Adrenal gland (tissue), 12 donors: Measurements from ENCODE around the gene INTS15. TPM values are rescaled to one million over a fixed set of nuclear protein-coding genes. Genes with fewer than 3 reads are reported as not detected.

Source experiments
- DNase-seq, 7 donors: peaks; one replicate each; pipeline ENCODE4 v3.0.0-alpha.2; 2019 to 2020
- H3K27ac ChIP-seq, 5 donors: fragments of 200-600 bp; sonication (generic) in 4 of 5; 1 replicate in 3 of 5; 2 replicates in 2 of 5; pipeline versions ENCODE4 v1.5.1 to v1.8.0; 2016 to 2020; ENCODE audit warnings: mild to moderate bottlenecking in 1 of 5
- H3K27me3 ChIP-seq: fragments of 200-600 bp; 2 replicates; pipeline ENCODE4 v1.8.0; 2021
- H3K36me3 ChIP-seq, 2 donors: fragments of 200-600 bp; replicated peaks in 1 of 2; 1 replicate in 1 of 2; 2 replicates in 1 of 2; pipeline versions ENCODE4 v1.5.1 to v1.8.0; 2018 to 2022
- H3K4me1 ChIP-seq, 2 donors: fragments of 200-600 bp; replicated peaks in 1 of 2; 1 replicate in 1 of 2; 2 replicates in 1 of 2; pipeline versions ENCODE4 v1.5.1 to v1.8.0; 2018 to 2021
- H3K4me3 ChIP-seq, 4 donors: fragments of 200-600 bp; sonication (generic) in 3 of 4; one replicate each; pipeline ENCODE4 v1.5.1; 2016 to 2018
- H3K9me3 ChIP-seq, 3 donors: fragments of 200-600 bp; sonication (generic) in 1 of 3; replicated peaks in 1 of 3; 1 replicate in 2 of 3; 2 replicates in 1 of 3; pipeline versions ENCODE4 v1.5.1 to v1.8.0; 2016 to 2021
- CTCF ChIP-seq, 6 experiments: fragments of 450-650 bp in 4 of 6; fragments of 200-600 bp in 2 of 6; sonication (generic) in 1 of 6; IDR thresholded peaks; 1 replicate in 5 of 6; 2 replicates in 1 of 6; pipeline versions ENCODE4 v1.5.1 to v1.8.0; 2016 to 2021; ENCODE audit warnings: antibody characterized with exemption in 6 of 6, mild to moderate bottlenecking in 2 of 6, moderate library complexity in 1 of 6
- POLR2A ChIP-seq, 2 donors: fragments of 450-650 bp; IDR thresholded peaks; one replicate each; pipeline ENCODE4 v1.6.1; 2017; ENCODE audit warnings: antibody characterized with exemption in 2 of 2, mild to moderate bottlenecking in 2 of 2, moderate library complexity in 1 of 2
- WGBS, 4 donors: extraction: QIAGEN DNeasy Blood & Tissue Kit in 2 of 4; methylation state at CpG; one replicate each; pipeline versions ENCODE4 v1.1.5 to v1.1.7; 2013 to 2017; 5-methylcytosine and 5-hydroxymethylcytosine counted together
- intact Hi-C, 2 donors: fragments of 100-400 bp; cut with DNase I; formaldehyde crosslinking; loops; one replicate each; pipeline versions ENCODE4 v1.14.1 to v1.15.0; 2022 to 2023
- polyA plus RNA-seq, 3 donors: library from polyadenylated mRNA; stranded (reverse); fragments of 200-250 nt in 2 of 3; fragments of 350-450 nt in 1 of 3; fragmentation: Illumina TruSeq in 1 of 3; extraction: RNeasy Lipid Tissue Mini Kit (QIAGEN cat#74804) in 1 of 3; gene quantifications; one replicate each; pipeline ENCODE4 v1.2.3, GENCODE V29; 2013 to 2014
- total RNA-seq, 9 donors: library from RNA; depleted of rRNA in 4 of 9; stranded (reverse); fragments of >200 nt in 4 of 9; fragments of 120-200 nt in 1 of 9; fragmentation: NEBNext Ultra II Directional in 1 of 9; extraction: Animal tissue kit (Norgen Biotek cat#: 25700) in 1 of 9; gene quantifications; one replicate each; pipeline versions ENCODE4 v1.1.0 to v1.2.4, GENCODE V29; 2013 to 2023
- donor health status: healthy with polysubstance abuse.
- donor health status: Bipolar disorder and iron deficiency.
- donor health status: DM: yes; HTN: yes; CAD: no.
- donor health status: DM: no; HTN: no; CAD: no.
- donor health status: DM: no; HTN: no; CAD: no.
- donor health status: DM: yes; HTN: yes; CAD: no.

INTS15 gene
- total and polyA plus RNA-seq, 12 donors: 14.5 to 36.2 (median 26.0) TPM

- H3K9me3 ChIP-seq: no peaks in the 10 kb centered on the region
- no peak overlapping the region for H3K27ac ChIP-seq
- peaks cover 0 to 30% of the 10 kb centered on the region in 2 donors for H3K36me3 ChIP-seq
- TF ChIP-seq POLR2A (IDR thresholded peaks at IDR 0.05): no peak
- TF ChIP-seq CTCF (IDR thresholded peaks at IDR 0.05): no peak
- no peak for DNase-seq
- intact Hi-C loops: no loop called here
- H3K27me3 ChIP-seq: no peaks in the 10 kb centered on the region
- WGBS, 4 donors: 91 to 96% (median 95%) methylated on average over 12 of the region's 12 CpGs
- H3K4me1 ChIP-seq: no peaks in the 10 kb centered on the region
- no peak overlapping the region for H3K4me3 ChIP-seq
These were observed 19.0 kb downstream of the INTS15 start for GRCh38 chr7:6608794-6609193.

- no peak for DNase-seq
- TF ChIP-seq POLR2A (IDR thresholded peaks at IDR 0.05) (no peak), CTCF (IDR thresholded peaks at IDR 0.05) (no peak)
- intact Hi-C loops: no loop called here
- Histone ChIP-seq H3K4me3 (no peak overlapping the region), H3K36me3 (peaks cover 0 to 11% of the 10 kb centered on the region in 2 donors), H3K9me3 (no peaks in the 10 kb centered on the region), H3K4me1 (peaks cover 0 to 9% of the 10 kb centered on the region in 2 donors), H3K27ac (no peak overlapping the region), H3K27me3 (no peaks in the 10 kb centered on the region)
- 57 to 73% (median 67%) methylated on average over 5 to 7 of the region's 7 CpGs for WGBS, 4 donors
These were observed 23.0 kb downstream of the INTS15 start for GRCh38 chr7:6612819-6613218.

GRCh38 chr7:6613706-6614105, 23.9 kb downstream of the INTS15 start:
- H3K27ac ChIP-seq: no peak overlapping the region
- H3K4me3 ChIP-seq: no peak overlapping the region
- no peaks in the 10 kb centered on the region for H3K27me3 ChIP-seq
- WGBS, 4 donors: 26 to 55% (median 36%) methylated on average over 2 of the region's 2 CpGs
- peaks cover 0 to 9% of the 10 kb centered on the region in 2 donors for H3K4me1 ChIP-seq
- no peaks in the 10 kb centered on the region for H3K9me3 ChIP-seq
- TF ChIP-seq POLR2A (IDR thresholded peaks at IDR 0.05): no peak
- no peak for TF ChIP-seq CTCF (IDR thresholded peaks at IDR 0.05)
- DNase-seq: no peak
- intact Hi-C loops: no loop called here
- H3K36me3 ChIP-seq: peaks cover 0 to 3% of the 10 kb centered on the region in 2 donors

GRCh38 chr7:6614953-6615722, 25.3 kb downstream of the INTS15 start, which contains the start of gene ZNF853:
ZNF853 (plus strand) TSS chr7:6615610; CDS start chr7:6616175, 565 bp downstream.
- Histone ChIP-seq H3K36me3 (no peaks in the 10 kb centered on the region), H3K4me1 (peaks cover 0 to 9% of the 10 kb centered on the region in 2 donors), H3K4me3 (peak within 1 kb of the TSS in 3 of 4 donors; percentile 16 to 79 (median 35)), H3K27me3 (no peaks in the 10 kb centered on the region), H3K9me3 (no peaks in the 10 kb centered on the region), H3K27ac (peak within 1 kb of the TSS in 1 of 5 donors; percentile 55)
- TF ChIP-seq POLR2A (IDR thresholded peaks at IDR 0.05) (no peak), CTCF (IDR thresholded peaks at IDR 0.05) (no peak)
- intact Hi-C loops: no loop called here
- peak in 1 of 7 donors; percentile 18 for DNase-seq
- 6 to 42% (median 23%) methylated on average over 4 to 86 of the region's 91 CpGs for WGBS, 4 donors
